ENCODE data around the gene PAX7. TPM values are rescaled to one million over a fixed set of nuclear protein-coding genes. Genes with fewer than 3 reads are reported as not detected.

PAX7 gene
- total RNA-seq, 1 donor from 2014 or later, result 0.05 TPM

DNA sequence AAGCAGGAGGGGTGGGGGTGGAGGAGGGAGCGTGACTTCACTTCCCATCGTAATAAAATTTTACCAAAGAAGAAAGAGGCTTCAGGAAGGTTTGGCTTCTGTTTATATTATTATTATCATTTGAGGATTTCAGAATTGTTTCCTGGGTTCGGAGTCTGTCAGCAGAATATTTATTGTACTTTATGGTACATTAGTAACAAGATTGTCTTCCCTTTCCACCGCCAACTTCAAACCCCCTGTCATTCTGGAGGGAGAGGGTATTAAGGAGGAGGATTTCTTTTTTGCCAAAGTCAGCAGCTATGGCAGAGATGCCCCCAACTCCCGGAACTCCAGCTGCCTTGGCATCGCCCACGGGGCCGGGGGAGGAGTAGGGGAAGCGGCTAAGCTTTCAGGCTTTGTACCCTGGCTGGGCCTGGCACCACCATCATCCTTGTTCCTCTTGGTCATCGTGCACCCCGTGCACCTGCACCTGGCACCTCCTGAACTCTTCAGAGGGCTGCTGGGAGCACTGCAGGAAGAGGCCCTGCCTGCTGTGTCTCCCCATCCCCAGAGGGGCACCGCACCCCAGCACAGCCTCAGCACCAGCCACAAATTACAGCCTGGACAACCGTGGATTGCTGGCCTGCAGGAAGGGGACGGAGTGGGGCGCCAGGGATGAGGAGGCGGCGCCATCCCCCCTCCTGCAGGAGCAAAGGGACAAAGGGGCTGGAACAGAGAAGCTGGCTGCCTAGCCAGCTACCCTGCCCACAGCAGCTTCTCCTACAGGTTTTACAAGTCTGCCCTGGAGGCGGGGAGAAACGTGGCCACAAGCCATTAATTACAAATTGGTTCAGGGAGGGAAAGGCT is 24.0 kb upstream of the PAX7 start:
- peaks cover 4% of the 10 kb centered on the region for H3K9me3 Mint-ChIP-seq (ENCODE audit: unreplicated experiment)
- TF ChIP-seq EZH2 (IDR thresholded peaks at IDR 0.05; ENCODE audit: insufficient read depth, low read length), result no peak
- TF ChIP-seq, protein P1, sequence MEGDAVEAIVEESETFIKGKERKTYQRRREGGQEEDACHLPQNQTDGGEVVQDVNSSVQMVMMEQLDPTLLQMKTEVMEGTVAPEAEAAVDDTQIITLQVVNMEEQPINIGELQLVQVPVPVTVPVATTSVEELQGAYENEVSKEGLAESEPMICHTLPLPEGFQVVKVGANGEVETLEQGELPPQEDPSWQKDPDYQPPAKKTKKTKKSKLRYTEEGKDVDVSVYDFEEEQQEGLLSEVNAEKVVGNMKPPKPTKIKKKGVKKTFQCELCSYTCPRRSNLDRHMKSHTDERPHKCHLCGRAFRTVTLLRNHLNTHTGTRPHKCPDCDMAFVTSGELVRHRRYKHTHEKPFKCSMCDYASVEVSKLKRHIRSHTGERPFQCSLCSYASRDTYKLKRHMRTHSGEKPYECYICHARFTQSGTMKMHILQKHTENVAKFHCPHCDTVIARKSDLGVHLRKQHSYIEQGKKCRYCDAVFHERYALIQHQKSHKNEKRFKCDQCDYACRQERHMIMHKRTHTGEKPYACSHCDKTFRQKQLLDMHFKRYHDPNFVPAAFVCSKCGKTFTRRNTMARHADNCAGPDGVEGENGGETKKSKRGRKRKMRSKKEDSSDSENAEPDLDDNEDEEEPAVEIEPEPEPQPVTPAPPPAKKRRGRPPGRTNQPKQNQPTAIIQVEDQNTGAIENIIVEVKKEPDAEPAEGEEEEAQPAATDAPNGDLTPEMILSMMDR (IDR thresholded peaks at IDR 0.05; ENCODE audit: insufficient read depth, low read depth, low read length), result no peak
- peaks cover 6% of the 10 kb centered on the region for H3K27me3 ChIP-seq (ENCODE audit: insufficient read depth, low read length)
- H3K79me2 ChIP-seq (ENCODE audit: insufficient read depth, low read length), result no peaks in the 10 kb centered on the region
- H3K4me1 Mint-ChIP-seq (ENCODE audit: low read depth, unreplicated experiment), result no peaks in the 10 kb centered on the region
- H3K4me3 Mint-ChIP-seq (ENCODE audit: unreplicated experiment), result no peak overlapping the region
- H3K4me1 ChIP-seq (ENCODE audit: insufficient read depth, low read length), result no peaks in the 10 kb centered on the region
- no peak overlapping the region for H3K27ac ChIP-seq (ENCODE audit: low read depth, low read length)
- H3K4me2 ChIP-seq (ENCODE audit: low read length), result no peak overlapping the region
- no peak overlapping the region for H2AFZ ChIP-seq (ENCODE audit: low read depth, low read length)
- peaks cover 55% of the 10 kb centered on the region for H3K27me3 Mint-ChIP-seq (ENCODE audit: low read depth, unreplicated experiment)
- no peaks in the 10 kb centered on the region for H4K20me1 ChIP-seq (ENCODE audit: insufficient read depth, low read length)
- no peak overlapping the region for H3K4me3 ChIP-seq (ENCODE audit: insufficient read depth, low read depth, low read length)
- H3K9me3 ChIP-seq (ENCODE audit: insufficient read depth, low read depth, low read length), result no peaks in the 10 kb centered on the region
- no peak overlapping the region for H3K27ac Mint-ChIP-seq (ENCODE audit: unreplicated experiment)
- H3K36me3 Mint-ChIP-seq (ENCODE audit: low read depth, unreplicated experiment), result no peaks in the 10 kb centered on the region
- no peak overlapping the region for H3K9ac ChIP-seq (ENCODE audit: low read length)
- FAIRE-seq (no peak), DNase-seq (ENCODE audit: low read depth) (no peak)
- no peaks in the 10 kb centered on the region for H3K36me3 ChIP-seq (ENCODE audit: insufficient read depth, low read length)

DNA sequence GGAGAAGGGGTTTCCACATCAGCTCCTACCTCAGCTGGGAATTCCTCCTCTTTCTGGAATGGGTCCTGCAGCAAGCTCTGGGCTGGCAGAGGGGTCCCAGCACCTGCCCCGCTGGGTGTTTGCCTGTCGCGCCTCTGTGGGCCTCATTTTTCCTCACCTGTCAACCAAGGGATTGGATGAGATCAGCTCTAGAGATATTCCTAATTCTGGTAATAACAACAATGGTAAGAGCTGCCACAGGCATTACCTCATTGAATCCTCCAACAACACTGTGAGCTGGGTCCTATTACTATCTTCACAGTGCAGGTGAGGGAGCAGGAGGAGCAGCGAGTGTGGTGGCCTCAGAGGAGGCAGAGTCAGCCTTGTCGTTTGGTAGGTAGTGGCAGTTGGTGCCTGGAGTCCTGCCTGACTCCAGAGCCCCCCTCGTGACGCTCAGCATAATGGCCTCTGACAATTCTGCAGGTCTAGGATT is 23.3 kb upstream of the PAX7 start:
- FAIRE-seq, result no peak
- peaks cover 55% of the 10 kb centered on the region for H3K27me3 Mint-ChIP-seq (ENCODE audit: low read depth, unreplicated experiment)

More for the DNA sequence above, 23.3 kb upstream of the PAX7 start:
- Mint-ChIP-seq H3K4me3 (ENCODE audit: unreplicated experiment) (no peak overlapping the region), H3K36me3 (ENCODE audit: low read depth, unreplicated experiment) (no peaks in the 10 kb centered on the region), H3K4me1 (ENCODE audit: low read depth, unreplicated experiment) (no peaks in the 10 kb centered on the region), H3K27ac (ENCODE audit: unreplicated experiment) (no peak overlapping the region), H3K9me3 (ENCODE audit: unreplicated experiment) (peaks cover 4% of the 10 kb centered on the region)
- no peak overlapping the region for H3K4me3 ChIP-seq (ENCODE audit: insufficient read depth, low read depth, low read length)
- no peak overlapping the region for H3K27ac ChIP-seq (ENCODE audit: low read depth, low read length)
- no peaks in the 10 kb centered on the region for H4K20me1 ChIP-seq (ENCODE audit: insufficient read depth, low read length)
- peaks cover 10% of the 10 kb centered on the region for H3K27me3 ChIP-seq (ENCODE audit: insufficient read depth, low read length)
- no peak overlapping the region for H3K9ac ChIP-seq (ENCODE audit: low read length)
- H3K4me1 ChIP-seq (ENCODE audit: insufficient read depth, low read length), result no peaks in the 10 kb centered on the region
- TF ChIP-seq, protein P1 (IDR thresholded peaks at IDR 0.05; ENCODE audit: insufficient read depth, low read depth, low read length), result no peak
- H3K36me3 ChIP-seq (ENCODE audit: insufficient read depth, low read length), result no peaks in the 10 kb centered on the region
- DNase-seq (ENCODE audit: low read depth), result no peak
- no peak overlapping the region for H2AFZ ChIP-seq (ENCODE audit: low read depth, low read length)
- no peaks in the 10 kb centered on the region for H3K9me3 ChIP-seq (ENCODE audit: insufficient read depth, low read depth, low read length)
- H3K4me2 ChIP-seq (ENCODE audit: low read length), result no peak overlapping the region
- H3K79me2 ChIP-seq (ENCODE audit: insufficient read depth, low read length), result no peaks in the 10 kb centered on the region

Measured in astrocyte (in vitro differentiated cells and primary cell).